ENCODE measurements around the gene YY2.
"Not testable (repeated sequence)": the region's sequence is repeated elsewhere in the genome, so short reads cannot be mapped to it uniquely, and the experiment has no call there.

The YY2 gene

DNA sequence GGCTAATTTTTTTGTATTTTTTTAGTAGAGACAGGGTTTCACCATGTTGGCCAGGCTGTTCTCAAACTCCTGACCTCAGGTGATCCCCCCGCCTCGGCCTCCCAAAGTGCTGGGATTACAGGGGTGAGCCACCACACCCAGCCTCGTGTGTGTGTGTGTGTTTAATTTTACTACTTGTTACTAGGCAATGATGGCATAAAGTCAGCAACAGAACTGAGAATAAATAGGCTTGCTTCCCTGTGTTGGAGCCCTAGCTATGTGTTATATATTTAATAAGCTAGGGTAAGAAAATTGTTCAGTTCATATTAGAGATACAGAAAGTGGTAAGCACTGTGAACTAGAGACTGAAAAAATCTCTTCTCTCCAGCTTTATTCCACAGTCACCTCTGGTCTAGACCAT lies 18.4 kb downstream of the YY2 start:
- DNase-seq (ENCODE audit: low read depth in 3 of 3) = not testable (repeated sequence)

DNA sequence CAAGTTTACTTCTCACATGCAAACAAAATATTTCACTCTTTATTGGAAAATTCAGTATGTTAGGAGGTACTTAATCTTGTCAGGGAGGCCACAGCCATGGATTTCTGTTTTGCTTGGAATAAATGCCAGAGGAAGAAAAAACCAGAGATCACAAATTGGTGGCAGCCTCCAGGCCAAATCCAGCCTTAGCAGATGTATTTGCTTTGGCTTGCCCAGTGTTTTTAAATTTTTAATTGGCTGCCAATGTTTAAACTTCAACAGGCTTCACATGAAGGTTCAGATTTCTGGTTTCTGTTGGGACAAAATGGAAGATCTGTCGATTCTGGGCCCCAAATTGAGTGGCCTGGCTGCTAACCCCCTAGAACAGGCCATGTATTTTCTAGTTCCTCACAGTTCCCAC lies 19.2 kb downstream of the YY2 start:
- no peak for DNase-seq (ENCODE audit: low read depth in 3 of 3)

DNA sequence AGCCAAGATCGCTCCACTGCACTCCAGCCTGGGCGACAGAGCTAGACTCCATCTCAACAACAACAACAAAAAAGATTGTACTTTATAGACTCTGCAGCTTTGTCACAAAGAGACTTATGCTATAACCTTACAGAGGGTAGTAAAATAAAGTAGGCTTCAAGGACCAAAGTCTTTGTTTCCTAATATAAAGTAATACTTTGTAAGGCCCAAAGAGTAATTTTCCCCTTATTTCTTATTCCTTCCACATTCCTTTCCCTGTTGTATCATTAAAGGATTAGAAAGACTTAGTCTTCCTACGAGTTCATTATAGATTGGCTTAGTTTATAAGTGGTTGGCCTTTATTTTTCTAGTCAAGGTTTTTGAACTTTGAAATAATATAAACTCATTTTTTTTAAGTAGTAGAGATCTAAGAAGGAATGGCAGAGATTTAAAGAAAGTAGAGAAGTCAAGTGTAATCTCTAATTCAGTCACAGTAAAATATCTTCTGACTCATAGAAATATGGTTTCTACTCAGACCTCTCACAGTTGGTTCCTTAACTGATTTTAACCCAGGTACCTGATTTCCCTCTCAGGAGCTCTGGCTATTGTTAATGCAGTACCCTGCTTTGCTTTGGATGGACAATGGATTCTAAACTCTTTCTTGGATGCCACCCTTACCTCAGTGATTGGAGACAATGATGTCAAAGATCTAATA lies 26.2 kb downstream of the YY2 start:
- DNase-seq (ENCODE audit: low read depth in 3 of 3) = no peak

DNA sequence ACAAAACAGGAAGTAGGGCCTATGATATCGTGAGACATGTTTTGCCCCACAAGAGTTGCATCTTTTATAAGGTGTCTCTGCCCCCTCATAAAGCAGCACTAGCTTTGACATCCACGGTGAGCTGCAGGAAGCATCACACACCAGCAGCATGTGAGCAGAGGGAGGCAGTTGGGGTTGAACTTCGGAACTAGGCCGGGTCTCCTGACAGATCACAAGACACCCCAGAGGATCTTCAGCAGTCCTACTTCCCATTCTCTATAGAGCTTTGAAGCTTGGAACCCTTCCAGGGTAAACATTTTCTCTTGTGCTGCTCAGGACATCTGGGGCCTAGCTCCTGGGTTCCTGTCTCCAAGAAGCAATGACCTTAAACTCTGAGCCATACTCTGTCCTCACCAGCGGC lies 27.5 kb downstream of the YY2 start:
- DNase-seq (ENCODE audit: low read depth in 3 of 3) = no peak

DNA sequence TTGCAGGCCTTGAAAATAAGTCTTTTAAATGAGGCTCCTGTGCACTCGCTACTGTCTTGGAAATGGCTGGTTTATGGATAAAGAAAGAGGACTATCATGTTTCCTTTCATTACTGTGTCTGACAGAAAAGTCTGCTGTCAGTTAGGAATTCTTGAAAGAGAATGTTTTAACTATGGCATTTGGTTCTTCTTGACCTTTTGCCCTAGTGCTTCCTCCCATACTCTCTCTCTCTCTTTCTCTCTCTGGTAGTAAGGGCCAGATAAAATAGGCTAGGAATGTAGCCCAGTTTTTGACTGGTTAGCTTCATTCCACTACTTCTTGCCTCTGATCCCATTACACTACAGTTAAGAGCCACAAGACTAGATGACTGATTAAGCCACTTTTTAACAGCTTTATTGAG lies 29.8 kb downstream of the YY2 start:
- DNase-seq (ENCODE audit: low read depth in 3 of 3) = no peak

DNA sequence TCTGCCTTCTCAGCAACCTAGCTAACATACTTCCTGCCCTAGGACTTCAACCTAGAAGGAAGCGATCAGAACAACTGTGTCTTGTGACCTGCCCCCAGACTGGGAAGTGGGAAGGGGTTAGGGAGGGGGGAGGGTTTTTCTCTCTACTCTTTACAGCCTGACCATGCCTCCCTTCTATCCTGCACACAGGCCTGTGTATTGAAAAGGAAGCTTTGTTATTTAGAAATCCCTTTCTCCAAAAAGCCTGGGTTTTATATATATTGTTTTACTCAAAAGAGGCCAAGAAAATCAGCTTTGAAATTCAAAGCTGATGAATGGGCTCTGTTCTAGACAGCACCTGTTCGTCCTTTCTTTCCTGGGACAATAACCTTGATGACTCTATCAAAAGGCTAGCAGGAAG lies 49.5 kb downstream of the YY2 start:
- no peak for DNase-seq (ENCODE audit: low read depth in 3 of 3)

DNA sequence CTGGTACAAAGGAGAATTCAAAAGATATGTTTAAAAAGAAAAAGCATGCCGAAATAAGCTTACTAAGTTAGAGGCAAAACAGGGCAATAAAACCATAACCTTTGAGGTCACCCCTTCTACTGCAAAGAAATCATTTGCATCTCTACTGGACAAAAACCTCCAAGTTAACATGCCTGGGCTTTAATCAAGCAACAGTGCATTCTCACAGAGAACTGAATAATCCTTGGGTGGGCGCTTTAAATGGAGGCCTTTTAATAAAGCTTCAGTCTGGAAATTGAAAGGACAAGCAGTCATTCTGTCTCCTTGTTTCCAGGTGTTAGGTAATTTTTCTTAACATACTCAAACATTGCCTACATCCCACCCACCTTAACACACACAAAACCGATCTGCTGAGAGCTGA lies 50.2 kb downstream of the YY2 start:
- no peak for DNase-seq (ENCODE audit: low read depth in 3 of 3)

DNA sequence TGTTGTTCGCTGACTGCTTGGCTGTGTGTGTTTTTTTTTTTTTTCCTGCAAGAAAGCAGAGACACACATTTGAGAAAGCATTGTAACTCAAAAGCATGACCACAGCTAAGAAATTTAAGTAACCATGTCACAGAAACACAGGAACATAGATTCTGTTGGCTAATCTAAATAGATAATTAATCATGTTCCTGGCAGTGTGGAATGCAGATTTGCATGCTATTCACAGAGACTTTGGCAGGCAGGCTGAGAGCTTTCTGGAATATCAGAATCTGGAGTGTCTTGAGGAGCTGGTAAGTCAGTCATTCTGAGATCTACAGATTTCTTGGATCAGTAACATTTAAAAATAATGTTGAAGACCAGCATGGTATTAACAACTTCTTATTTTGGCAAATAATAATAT lies 51.5 kb downstream of the YY2 start:
- no peak for DNase-seq (ENCODE audit: low read depth in 3 of 3)
